Measurements from ENCODE around the gene KCNMA1.
"Not testable (repeated sequence)": the region's sequence is repeated elsewhere in the genome, so short reads cannot be mapped to it uniquely, and the experiment has no call there.

KCNMA1 gene

DNA sequence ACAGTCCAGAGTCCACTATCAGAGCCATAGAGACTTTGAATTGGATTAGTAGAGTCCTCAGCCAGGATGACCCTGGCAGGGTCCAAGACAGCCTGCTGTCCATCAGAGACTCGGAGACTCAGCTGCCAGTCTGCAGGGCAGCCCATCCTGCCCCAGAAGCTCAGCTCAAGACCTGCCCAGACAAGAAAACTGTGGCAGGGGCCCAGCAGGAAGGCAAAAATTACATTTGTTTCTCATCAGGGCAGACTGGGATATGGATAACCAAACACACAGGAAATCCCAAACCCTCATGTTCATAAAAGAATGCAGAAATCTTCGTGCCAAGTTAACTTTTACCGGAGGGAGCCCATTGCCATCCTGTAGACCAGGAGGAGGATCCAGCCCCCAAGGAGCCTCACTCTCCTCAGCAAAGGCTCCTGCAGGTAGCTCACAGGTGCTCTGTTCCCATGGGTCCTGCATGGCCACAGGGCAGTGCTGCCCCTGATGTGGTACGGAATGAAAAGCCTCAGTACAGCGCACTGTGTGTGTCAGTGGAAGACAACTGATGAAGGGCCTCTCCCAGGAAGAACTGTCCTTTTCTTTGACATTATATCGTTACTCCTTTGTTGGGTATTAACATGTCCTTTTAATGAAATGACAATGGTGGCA is 222.2 kb downstream of the KCNMA1 start:
- DNase-seq (ENCODE audit: low read depth): no peak
- no peak for TF ChIP-seq POLR2A (IDR thresholded peaks at IDR 0.05; ENCODE audit: extremely low read depth, insufficient read length)
- TF ChIP-seq, protein P1, sequence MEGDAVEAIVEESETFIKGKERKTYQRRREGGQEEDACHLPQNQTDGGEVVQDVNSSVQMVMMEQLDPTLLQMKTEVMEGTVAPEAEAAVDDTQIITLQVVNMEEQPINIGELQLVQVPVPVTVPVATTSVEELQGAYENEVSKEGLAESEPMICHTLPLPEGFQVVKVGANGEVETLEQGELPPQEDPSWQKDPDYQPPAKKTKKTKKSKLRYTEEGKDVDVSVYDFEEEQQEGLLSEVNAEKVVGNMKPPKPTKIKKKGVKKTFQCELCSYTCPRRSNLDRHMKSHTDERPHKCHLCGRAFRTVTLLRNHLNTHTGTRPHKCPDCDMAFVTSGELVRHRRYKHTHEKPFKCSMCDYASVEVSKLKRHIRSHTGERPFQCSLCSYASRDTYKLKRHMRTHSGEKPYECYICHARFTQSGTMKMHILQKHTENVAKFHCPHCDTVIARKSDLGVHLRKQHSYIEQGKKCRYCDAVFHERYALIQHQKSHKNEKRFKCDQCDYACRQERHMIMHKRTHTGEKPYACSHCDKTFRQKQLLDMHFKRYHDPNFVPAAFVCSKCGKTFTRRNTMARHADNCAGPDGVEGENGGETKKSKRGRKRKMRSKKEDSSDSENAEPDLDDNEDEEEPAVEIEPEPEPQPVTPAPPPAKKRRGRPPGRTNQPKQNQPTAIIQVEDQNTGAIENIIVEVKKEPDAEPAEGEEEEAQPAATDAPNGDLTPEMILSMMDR (IDR thresholded peaks at IDR 0.05; ENCODE audit: low read depth, low read length): no peak
- TF ChIP-seq, protein P2, sequence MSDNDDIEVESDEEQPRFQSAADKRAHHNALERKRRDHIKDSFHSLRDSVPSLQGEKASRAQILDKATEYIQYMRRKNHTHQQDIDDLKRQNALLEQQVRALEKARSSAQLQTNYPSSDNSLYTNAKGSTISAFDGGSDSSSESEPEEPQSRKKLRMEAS (IDR thresholded peaks at IDR 0.05; ENCODE audit: low read depth, low read length): no peak
- no peak for TF ChIP-seq MYC (IDR thresholded peaks at IDR 0.05; ENCODE audit: low read depth, low read length)
- no peak overlapping the region for H3K4me3 ChIP-seq (ENCODE audit: low read depth, low read length)

DNA sequence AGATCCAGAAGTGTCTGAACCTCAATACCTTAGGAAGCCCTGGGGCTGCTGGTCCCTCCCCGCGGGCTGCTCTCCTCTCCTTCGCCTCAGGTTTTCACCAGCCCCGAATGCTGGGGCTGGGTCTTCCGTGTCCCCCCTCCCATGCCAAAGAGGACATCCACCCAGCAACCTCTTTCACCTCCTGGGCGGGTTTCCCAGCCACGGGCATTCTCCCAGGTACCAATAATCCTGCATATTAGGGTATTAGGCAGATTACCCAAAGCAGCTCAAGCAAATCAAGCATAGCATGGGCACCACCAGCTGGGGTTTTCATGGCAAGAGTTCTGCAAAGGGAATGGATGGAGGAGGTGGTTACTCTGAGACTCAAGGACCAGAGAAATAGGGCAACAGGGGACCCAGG is 224.4 kb downstream of the KCNMA1 start:
- H3K4me3 ChIP-seq (ENCODE audit: low read depth, low read length): no peak overlapping the region
- no peak for DNase-seq (ENCODE audit: low read depth)
- TF ChIP-seq, protein P1 (IDR thresholded peaks at IDR 0.05; ENCODE audit: low read depth, low read length): no peak
- no peak for TF ChIP-seq POLR2A (IDR thresholded peaks at IDR 0.05; ENCODE audit: extremely low read depth, insufficient read length)
- TF ChIP-seq MYC (IDR thresholded peaks at IDR 0.05; ENCODE audit: low read depth, low read length): no peak
- TF ChIP-seq, protein P2 (IDR thresholded peaks at IDR 0.05; ENCODE audit: low read depth, low read length): no peak

DNA sequence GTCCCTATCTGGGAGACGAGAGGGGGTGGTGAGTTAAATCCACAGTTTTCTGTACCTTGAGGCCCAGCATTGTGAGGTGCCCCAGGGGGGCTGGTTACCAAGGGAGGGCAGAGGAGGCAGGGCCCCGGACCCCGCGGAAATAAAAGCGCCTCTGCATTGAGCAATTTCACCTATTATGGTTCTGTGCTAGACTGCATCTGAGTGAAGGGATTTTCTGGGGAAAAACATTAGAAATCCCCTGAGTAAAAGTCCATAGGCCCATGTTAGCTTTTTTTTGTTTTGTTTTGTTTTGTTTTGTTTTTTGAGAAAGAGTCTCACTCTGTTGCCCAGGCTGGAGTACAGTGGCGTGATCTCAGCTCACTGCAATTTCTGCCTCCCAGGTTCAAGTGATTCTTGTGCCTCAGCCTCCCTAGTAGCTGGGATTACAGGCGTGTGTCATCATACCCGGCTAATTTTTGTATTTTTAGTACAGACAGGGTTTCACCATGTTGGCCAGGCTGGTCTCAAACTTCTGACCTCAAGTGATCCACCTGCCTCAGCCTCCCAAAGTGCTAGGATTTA is 225.0 kb downstream of the KCNMA1 start:
- DNase-seq (ENCODE audit: low read depth); H3K4me3 ChIP-seq (ENCODE audit: low read depth, low read length): not testable (repeated sequence)

DNA sequence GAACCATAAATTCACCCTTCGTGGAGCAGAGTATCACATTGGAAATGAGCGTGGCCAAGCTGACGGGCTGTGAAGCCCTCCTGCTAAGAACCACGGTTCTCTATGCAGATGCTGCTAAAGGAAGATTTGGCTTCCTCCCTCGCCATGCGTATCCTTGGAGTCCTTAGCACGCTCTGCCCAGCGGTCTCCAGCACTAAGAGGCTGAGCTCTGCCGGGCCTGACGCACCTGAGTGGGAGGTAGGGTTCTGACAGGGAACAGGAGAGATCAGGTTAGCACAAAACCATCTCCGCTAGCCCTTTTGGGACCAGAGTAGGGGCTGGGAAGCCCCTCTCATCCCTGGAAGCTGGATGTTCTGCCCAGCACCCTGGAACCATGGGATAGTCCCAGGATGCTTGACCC is 225.8 kb downstream of the KCNMA1 start:
- H3K4me3 ChIP-seq (ENCODE audit: low read depth, low read length): no peak overlapping the region
- TF ChIP-seq MYC (IDR thresholded peaks at IDR 0.05; ENCODE audit: low read depth, low read length): no peak
- TF ChIP-seq, protein P2 (IDR thresholded peaks at IDR 0.05; ENCODE audit: low read depth, low read length): no peak
- no peak for DNase-seq (ENCODE audit: low read depth)

DNA sequence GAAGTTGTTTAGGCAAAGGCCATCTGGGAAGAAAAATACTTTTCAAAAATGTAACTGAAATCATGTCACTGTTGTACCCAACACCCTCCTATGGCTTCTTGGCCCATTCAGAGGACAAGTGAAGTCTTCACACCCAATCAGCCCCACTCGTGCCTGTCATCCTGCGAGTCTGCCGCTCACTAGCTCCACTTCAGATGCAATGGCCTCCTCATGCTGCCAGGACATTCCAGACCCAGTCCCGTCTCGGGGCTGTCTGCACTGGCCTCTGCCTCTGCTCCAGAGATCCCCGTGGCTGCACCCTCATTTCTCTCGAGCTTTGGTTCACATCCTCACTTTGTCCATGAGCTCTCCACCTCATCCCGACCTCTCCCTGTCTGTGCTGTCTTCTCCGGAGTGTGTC is 227.1 kb downstream of the KCNMA1 start:
- no peak for TF ChIP-seq MYC (IDR thresholded peaks at IDR 0.05; ENCODE audit: low read depth, low read length)
- TF ChIP-seq POLR2A (IDR thresholded peaks at IDR 0.05; ENCODE audit: extremely low read depth, insufficient read length): no peak
- TF ChIP-seq, protein P2 (IDR thresholded peaks at IDR 0.05; ENCODE audit: low read depth, low read length): no peak
- TF ChIP-seq, protein P1 (IDR thresholded peaks at IDR 0.05; ENCODE audit: low read depth, low read length): no peak
- DNase-seq (ENCODE audit: low read depth): no peak

DNA sequence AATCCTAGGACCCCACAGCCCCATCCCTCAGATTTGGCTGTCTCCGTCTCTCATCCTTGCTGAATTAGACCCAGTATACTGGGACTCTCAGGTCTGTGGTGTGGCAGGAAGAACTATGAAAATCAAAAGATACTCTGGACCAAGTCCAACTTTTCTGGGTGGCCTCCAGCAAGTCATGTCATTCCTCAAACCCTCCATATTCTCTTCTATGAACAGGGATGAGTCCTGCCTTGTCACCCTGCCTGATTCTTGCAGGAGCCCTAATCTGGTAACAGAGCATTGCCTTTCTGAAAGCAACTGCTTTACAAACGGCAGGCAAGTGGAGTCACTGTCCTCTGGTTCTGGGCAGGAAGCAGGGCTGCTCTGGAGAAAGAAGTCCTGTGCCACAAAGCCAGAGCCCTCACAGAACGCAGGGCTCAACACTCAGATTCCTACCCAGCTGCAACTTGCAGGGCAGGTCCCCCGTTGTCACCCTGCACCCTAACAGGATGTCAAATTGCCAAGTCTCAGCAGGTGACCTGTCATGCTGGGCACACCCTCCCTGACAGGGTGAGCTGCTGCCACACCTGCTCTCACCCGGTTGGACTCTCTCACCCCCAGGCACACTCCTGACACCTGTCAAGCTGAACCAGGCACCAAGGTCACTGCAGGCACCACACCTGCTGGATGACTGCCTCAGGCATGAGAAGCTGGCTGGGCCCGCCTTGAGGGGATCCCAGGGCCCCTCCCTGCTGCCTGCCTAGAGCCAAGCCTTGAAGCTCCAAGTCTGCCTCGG is 227.7 kb downstream of the KCNMA1 start:
- TF ChIP-seq, protein P1 (IDR thresholded peaks at IDR 0.05; ENCODE audit: low read depth, low read length): no peak
- TF ChIP-seq, protein P2 (IDR thresholded peaks at IDR 0.05; ENCODE audit: low read depth, low read length): no peak
- TF ChIP-seq POLR2A (IDR thresholded peaks at IDR 0.05; ENCODE audit: extremely low read depth, insufficient read length) (no peak), MYC (IDR thresholded peaks at IDR 0.05; ENCODE audit: low read depth, low read length) (no peak)
- no peak overlapping the region for H3K4me3 ChIP-seq (ENCODE audit: low read depth, low read length)
- no peak for DNase-seq (ENCODE audit: low read depth)

More for the DNA sequence above, 227.1 kb downstream of the KCNMA1 start:
- H3K4me3 ChIP-seq (ENCODE audit: low read depth, low read length): no peak overlapping the region

All from NB4 (cell line).